ENCODE results near the gene MAGED2. TPM values are rescaled to one million over a fixed set of nuclear protein-coding genes. Genes with fewer than 3 reads are reported as not detected.

MAGED2 gene
- total RNA-seq, 1 experiment from 2014 or later: 32.4 TPM

- BruUV-seq (replicated peaks): no TSS peak
- CTCF ChIA-PET: no interaction called here
These were observed 13.2 kb downstream of the MAGED2 start for GRCh38 chrX:54820737-54821136.

DNA sequence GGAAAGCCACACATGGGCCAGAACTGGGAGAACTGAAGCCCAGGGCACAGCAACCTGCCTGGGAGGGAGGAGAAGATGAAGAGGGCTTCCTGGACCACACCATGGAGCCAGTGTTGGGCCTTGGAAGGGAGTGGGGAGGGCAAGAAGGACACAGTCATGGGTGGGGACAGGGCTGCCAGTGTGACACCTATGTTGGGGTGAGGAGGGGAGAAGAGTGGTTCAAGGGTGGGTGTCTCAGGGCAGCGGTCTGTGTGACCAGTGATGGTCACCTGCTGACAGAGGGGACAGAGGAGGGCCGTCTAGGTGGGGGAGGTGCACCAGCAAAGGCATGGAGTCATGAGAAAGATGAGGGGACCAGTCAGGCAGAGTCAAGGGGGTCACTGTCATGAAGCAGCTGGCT is 13.8 kb downstream of the MAGED2 start:
- BruUV-seq (replicated peaks): no TSS peak
- POLR2A ChIA-PET: no interaction called here
- RAD21 ChIA-PET (ENCODE audit: low non-redundant PET in 1 of 2, low total read pairs in 2 of 2, uncharacterized antibody in 2 of 2, unreplicated experiment in 2 of 2): no interaction called here

More at GRCh38 chrX:54820737-54821136, 13.2 kb downstream of the MAGED2 start:
- Histone ChIP-seq H3K4me1 (ENCODE audit: control insufficient read depth in 1 of 2, insufficient read depth in 2 of 2, low read length in 2 of 2) (no peaks in the 10 kb centered on the region), H3K36me3 (ENCODE audit: control insufficient read depth in 1 of 2, insufficient read depth in 2 of 2, low read length in 2 of 2) (no peaks in the 10 kb centered on the region), H3K4me2 (ENCODE audit: low read length) (no peak overlapping the region), H3K9me2 (ENCODE audit: insufficient read depth) (no peaks in the 10 kb centered on the region), H3K4me3 (replicated peaks in 1 of 2; ENCODE audit: low read depth in 1 of 2, low read length in 2 of 2) (no peak overlapping the region), H3K9ac (ENCODE audit: low read length) (no peak overlapping the region), H3K9me3 (ENCODE audit: control insufficient read depth in 1 of 2, insufficient read depth in 1 of 2, low read depth in 1 of 2, low read length in 2 of 2) (no peaks in the 10 kb centered on the region), H4K20me1 (ENCODE audit: insufficient read depth) (no peaks in the 10 kb centered on the region), H3K79me2 (ENCODE audit: insufficient read depth, low read length) (no peaks in the 10 kb centered on the region), H3K27ac (ENCODE audit: low read depth, low read length) (no peak overlapping the region), H3K27me3 (ENCODE audit: insufficient read depth, low read length) (no peaks in the 10 kb centered on the region), H2AFZ (ENCODE audit: low read depth, low read length, poor library complexity, severe bottlenecking) (no peak overlapping the region)
- ATAC-seq (no peak), DNase-seq (ENCODE audit: low read depth, low spot score) (no peak)
- ChIA-PET POLR2A (no interaction called here), RAD21 (ENCODE audit: low non-redundant PET in 1 of 2, low total read pairs in 2 of 2, uncharacterized antibody in 2 of 2, unreplicated experiment in 2 of 2) (no interaction called here)
- intact Hi-C loops (cut with micrococcal nuclease): no loop called here
- TF ChIP-seq SP1 (IDR thresholded peaks at IDR 0.05; ENCODE audit: low read depth): no peak
- TF ChIP-seq YY1 (IDR thresholded peaks at IDR 0.05; ENCODE audit: extremely low read depth, insufficient replicate concordance, low read depth, low read length): no peak
- TF ChIP-seq POLR2AphosphoS5 (IDR thresholded peaks at IDR 0.05; ENCODE audit: low read depth, low read length): no peak
- TF ChIP-seq MAX (IDR thresholded peaks at IDR 0.05): no peak
- no peak for TF ChIP-seq ZNF274 (IDR thresholded peaks at IDR 0.05; ENCODE audit: low read depth, low read length)
- no peak for TF ChIP-seq SIN3A (IDR thresholded peaks at IDR 0.05; ENCODE audit: low read depth)

More for the DNA sequence above, 13.8 kb downstream of the MAGED2 start:
- H4K20me1 ChIP-seq (ENCODE audit: insufficient read depth): no peaks in the 10 kb centered on the region
- H3K36me3 ChIP-seq (ENCODE audit: control insufficient read depth in 1 of 2, insufficient read depth in 2 of 2, low read length in 2 of 2): no peaks in the 10 kb centered on the region
- intact Hi-C loops (cut with micrococcal nuclease): no loop called here
- H3K4me1 ChIP-seq (ENCODE audit: control insufficient read depth in 1 of 2, insufficient read depth in 2 of 2, low read length in 2 of 2): no peaks in the 10 kb centered on the region
- TF ChIP-seq POLR2AphosphoS5 (IDR thresholded peaks at IDR 0.05; ENCODE audit: low read depth, low read length) (no peak), CTCF (IDR thresholded peaks at IDR 0.05 in 2 of 3, conservative IDR thresholded peaks at IDR 0.05 in 1 of 3; ENCODE audit: borderline replicate concordance in 1 of 3, insufficient read depth in 1 of 3, low read depth in 2 of 3, low read length in 2 of 3) (no peak), EZH2phosphoT487 (IDR thresholded peaks at IDR 0.05; ENCODE audit: borderline replicate concordance) (no peak), EZH2 (IDR thresholded peaks at IDR 0.05) (no peak), ATF3 (IDR thresholded peaks at IDR 0.05) (no peak), ZNF274 (IDR thresholded peaks at IDR 0.05; ENCODE audit: low read depth, low read length) (no peak), REST (IDR thresholded peaks at IDR 0.05; ENCODE audit: low read depth) (no peak)
- no peaks in the 10 kb centered on the region for H3K27me3 ChIP-seq (ENCODE audit: insufficient read depth, low read length)
- H3K79me2 ChIP-seq (ENCODE audit: insufficient read depth, low read length): no peaks in the 10 kb centered on the region
- H3K9me3 ChIP-seq (ENCODE audit: control insufficient read depth in 1 of 2, insufficient read depth in 1 of 2, low read depth in 1 of 2, low read length in 2 of 2): no peaks in the 10 kb centered on the region
- H3K27ac ChIP-seq (ENCODE audit: low read depth, low read length): no peak overlapping the region
- no peak for ATAC-seq
- DNase-seq (ENCODE audit: low read depth, low spot score): no peak
- CTCF ChIA-PET: no interaction called here
- H3K4me2 ChIP-seq (ENCODE audit: low read length): no peak overlapping the region
- H3K4me3 ChIP-seq (replicated peaks in 1 of 2; ENCODE audit: low read depth in 1 of 2, low read length in 2 of 2): no peak overlapping the region
- no peak overlapping the region for H2AFZ ChIP-seq (ENCODE audit: low read depth, low read length, poor library complexity, severe bottlenecking)
- no peaks in the 10 kb centered on the region for H3K9me2 ChIP-seq (ENCODE audit: insufficient read depth)
- H3K9ac ChIP-seq (ENCODE audit: low read length): no peak overlapping the region

Data from HCT116 (cell line).